Neural progenitor cell (in vitro differentiated cells): ENCODE data around the gene HMGN1.

Experiments used
- EZH2 ChIP-seq: fragments of 200-600 bp; sonication (generic); IDR thresholded peaks from 2 replicates; pipeline ENCODE4 v1.6.1; 2017; ENCODE audit warnings: antibody characterized with exemption, mild to moderate bottlenecking, moderate library complexity
- TF ChIP-seq, protein P1 (sequence below): fragments of 200-600 bp; sonication (generic); IDR thresholded peaks from 2 replicates; pipeline ENCODE4 v1.5.1; 2017; ENCODE audit warnings: antibody characterized with exemption, mild to moderate bottlenecking

DNA sequence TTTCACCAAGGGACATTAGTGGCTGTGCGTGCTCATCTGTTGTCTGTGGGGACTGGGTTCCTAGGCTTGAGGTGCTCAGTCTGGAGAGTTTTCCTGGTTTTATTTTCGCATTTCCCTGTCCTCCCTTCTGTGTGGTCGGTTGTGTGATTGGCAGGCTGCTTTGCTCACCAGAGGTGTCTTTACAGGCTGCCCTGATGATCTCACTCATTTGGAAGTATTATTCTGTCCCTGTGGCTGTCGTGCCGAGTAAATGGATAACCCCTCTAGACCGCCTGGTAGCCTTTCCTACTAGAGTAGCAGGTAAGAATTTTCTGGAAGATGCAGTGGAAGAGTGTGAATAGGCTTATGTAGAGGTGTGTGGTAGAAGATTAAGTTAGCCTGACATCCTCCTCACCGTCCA, 44.1 kb upstream of the HMGN1 start:
- TF ChIP-seq, protein P1, sequence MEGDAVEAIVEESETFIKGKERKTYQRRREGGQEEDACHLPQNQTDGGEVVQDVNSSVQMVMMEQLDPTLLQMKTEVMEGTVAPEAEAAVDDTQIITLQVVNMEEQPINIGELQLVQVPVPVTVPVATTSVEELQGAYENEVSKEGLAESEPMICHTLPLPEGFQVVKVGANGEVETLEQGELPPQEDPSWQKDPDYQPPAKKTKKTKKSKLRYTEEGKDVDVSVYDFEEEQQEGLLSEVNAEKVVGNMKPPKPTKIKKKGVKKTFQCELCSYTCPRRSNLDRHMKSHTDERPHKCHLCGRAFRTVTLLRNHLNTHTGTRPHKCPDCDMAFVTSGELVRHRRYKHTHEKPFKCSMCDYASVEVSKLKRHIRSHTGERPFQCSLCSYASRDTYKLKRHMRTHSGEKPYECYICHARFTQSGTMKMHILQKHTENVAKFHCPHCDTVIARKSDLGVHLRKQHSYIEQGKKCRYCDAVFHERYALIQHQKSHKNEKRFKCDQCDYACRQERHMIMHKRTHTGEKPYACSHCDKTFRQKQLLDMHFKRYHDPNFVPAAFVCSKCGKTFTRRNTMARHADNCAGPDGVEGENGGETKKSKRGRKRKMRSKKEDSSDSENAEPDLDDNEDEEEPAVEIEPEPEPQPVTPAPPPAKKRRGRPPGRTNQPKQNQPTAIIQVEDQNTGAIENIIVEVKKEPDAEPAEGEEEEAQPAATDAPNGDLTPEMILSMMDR, result no peak
- TF ChIP-seq EZH2, result no peak
